ENCODE measurements around the gene FAF2.

FAF2 gene

GRCh38 chr5:176414704-176415103 is 33.5 kb upstream of the FAF2 start:
- Histone ChIP-seq H3K36me3 (ENCODE audit: insufficient read depth, low read length) (peaks cover 4% of the 10 kb centered on the region; the same call in 1 of the 2 replicates), H3K27me3 (ENCODE audit: insufficient read depth, low read length) (no peaks in the 10 kb centered on the region), H3K27ac (ENCODE audit: low read depth, low read length, poor library complexity, severe bottlenecking) (no peak overlapping the region), H2AFZ (ENCODE audit: low read length) (no peak overlapping the region), H3K4me3 (ENCODE audit: low read depth, low read length, poor library complexity, severe bottlenecking) (peak overlapping the region; percentile 90), H3K9me2 (ENCODE audit: low read depth, low read length) (no peaks in the 10 kb centered on the region), H3K4me1 (ENCODE audit: insufficient read depth, low read length, severe bottlenecking) (peaks cover 21% of the 10 kb centered on the region), H4K20me1 (ENCODE audit: insufficient read depth, low read length) (no peaks in the 10 kb centered on the region), H3K9me3 (ENCODE audit: low read length) (no peaks in the 10 kb centered on the region), H3K79me2 (ENCODE audit: insufficient read depth, low read length) (0 out of 2 replicates have a peak, but pooled peaks cover 5% of the 10 kb centered on the region), H3K9ac (ENCODE audit: low read length) (peak overlapping the region; percentile 93; the same call in 1 of the 2 replicates), H3F3A (ENCODE audit: insufficient read depth, low read length) (no peaks in the 10 kb centered on the region), H3K4me2 (ENCODE audit: low read length) (peak overlapping the region; percentile 80)
- TF ChIP-seq, protein P1, sequence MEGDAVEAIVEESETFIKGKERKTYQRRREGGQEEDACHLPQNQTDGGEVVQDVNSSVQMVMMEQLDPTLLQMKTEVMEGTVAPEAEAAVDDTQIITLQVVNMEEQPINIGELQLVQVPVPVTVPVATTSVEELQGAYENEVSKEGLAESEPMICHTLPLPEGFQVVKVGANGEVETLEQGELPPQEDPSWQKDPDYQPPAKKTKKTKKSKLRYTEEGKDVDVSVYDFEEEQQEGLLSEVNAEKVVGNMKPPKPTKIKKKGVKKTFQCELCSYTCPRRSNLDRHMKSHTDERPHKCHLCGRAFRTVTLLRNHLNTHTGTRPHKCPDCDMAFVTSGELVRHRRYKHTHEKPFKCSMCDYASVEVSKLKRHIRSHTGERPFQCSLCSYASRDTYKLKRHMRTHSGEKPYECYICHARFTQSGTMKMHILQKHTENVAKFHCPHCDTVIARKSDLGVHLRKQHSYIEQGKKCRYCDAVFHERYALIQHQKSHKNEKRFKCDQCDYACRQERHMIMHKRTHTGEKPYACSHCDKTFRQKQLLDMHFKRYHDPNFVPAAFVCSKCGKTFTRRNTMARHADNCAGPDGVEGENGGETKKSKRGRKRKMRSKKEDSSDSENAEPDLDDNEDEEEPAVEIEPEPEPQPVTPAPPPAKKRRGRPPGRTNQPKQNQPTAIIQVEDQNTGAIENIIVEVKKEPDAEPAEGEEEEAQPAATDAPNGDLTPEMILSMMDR (IDR thresholded peaks at IDR 0.05; ENCODE audit: low read length), result no peak
- TF ChIP-seq EZH2 (IDR thresholded peaks at IDR 0.05; ENCODE audit: borderline replicate concordance, low read length), result no peak

GRCh38 chr5:176415240-176415951 is 32.8 kb upstream of the FAF2 start:
- Histone ChIP-seq H3F3A (ENCODE audit: insufficient read depth, low read length) (no peaks in the 10 kb centered on the region), H2AFZ (ENCODE audit: low read length) (no peak overlapping the region), H3K9ac (ENCODE audit: low read length) (peak overlapping the region; percentile 93), H3K79me2 (ENCODE audit: insufficient read depth, low read length) (0 out of 2 replicates have a peak, but pooled peaks cover 5% of the 10 kb centered on the region), H4K20me1 (ENCODE audit: insufficient read depth, low read length) (no peaks in the 10 kb centered on the region), H3K27ac (ENCODE audit: low read depth, low read length, poor library complexity, severe bottlenecking) (no peak overlapping the region), H3K9me2 (ENCODE audit: low read depth, low read length) (no peaks in the 10 kb centered on the region), H3K9me3 (ENCODE audit: low read length) (no peaks in the 10 kb centered on the region), H3K4me3 (ENCODE audit: low read depth, low read length, poor library complexity, severe bottlenecking) (peak overlapping the region; percentile 90), H3K4me2 (ENCODE audit: low read length) (peak overlapping the region; percentile 80), H3K36me3 (ENCODE audit: insufficient read depth, low read length) (no peaks in the 10 kb centered on the region), H3K27me3 (ENCODE audit: insufficient read depth, low read length) (no peaks in the 10 kb centered on the region; the same call in 1 of the 2 replicates), H3K4me1 (ENCODE audit: insufficient read depth, low read length, severe bottlenecking) (peaks cover 21% of the 10 kb centered on the region)
- no peak for TF ChIP-seq EZH2 (IDR thresholded peaks at IDR 0.05; ENCODE audit: borderline replicate concordance, low read length)
- TF ChIP-seq, protein P1 (IDR thresholded peaks at IDR 0.05; ENCODE audit: low read length), result no peak

- H3K36me3 ChIP-seq (ENCODE audit: insufficient read depth, low read length), result no peaks in the 10 kb centered on the region
- peaks cover 5% of the 10 kb centered on the region; the same call in 1 of the 2 replicates for H3K27me3 ChIP-seq (ENCODE audit: insufficient read depth, low read length)
- H3K4me1 ChIP-seq (ENCODE audit: insufficient read depth, low read length, severe bottlenecking), result peaks cover 21% of the 10 kb centered on the region
- 0 out of 2 replicates have a peak, but pooled peaks cover 5% of the 10 kb centered on the region for H3K79me2 ChIP-seq (ENCODE audit: insufficient read depth, low read length)
- no peaks in the 10 kb centered on the region for H3K9me3 ChIP-seq (ENCODE audit: low read length)
- H3F3A ChIP-seq (ENCODE audit: insufficient read depth, low read length), result no peaks in the 10 kb centered on the region
- no peak within 1 kb of the TSS for H2AFZ ChIP-seq (ENCODE audit: low read length)
- H3K4me3 ChIP-seq (ENCODE audit: low read depth, low read length, poor library complexity, severe bottlenecking), result peak within 1 kb of the TSS; percentile 90
- TF ChIP-seq EZH2 (IDR thresholded peaks at IDR 0.05; ENCODE audit: borderline replicate concordance, low read length), result no peak
- TF ChIP-seq, protein P1 (IDR thresholded peaks at IDR 0.05; ENCODE audit: low read length), result peak; percentile 55
- H3K9ac ChIP-seq (ENCODE audit: low read length), result peak within 1 kb of the TSS; percentile 93
- peak within 1 kb of the TSS; percentile 80 for H3K4me2 ChIP-seq (ENCODE audit: low read length)
- H3K9me2 ChIP-seq (ENCODE audit: low read depth, low read length), result no peaks in the 10 kb centered on the region
- H3K27ac ChIP-seq (ENCODE audit: low read depth, low read length, poor library complexity, severe bottlenecking), result no peak within 1 kb of the TSS
- H4K20me1 ChIP-seq (ENCODE audit: insufficient read depth, low read length), result no peaks in the 10 kb centered on the region
Measured at GRCh38 chr5:176415952-176416924, 31.9 kb upstream of the FAF2 start, which contains the start of gene CLTB. Gene CLTB (minus strand): TSS chr5:176416539. CDS start chr5:176416363, 176 bp downstream.

Measured in OCI-LY1 (cell line).